K562 (cell line): ENCODE data around the gene BCL2L1. TPM values are rescaled to one million over a fixed set of nuclear protein-coding genes. Genes with fewer than 3 reads are reported as not detected.
A peak's percentile ranks its signal among the peaks of the same experiment; 100 is the strongest.

Experiments
- AFF4 ChIP-seq: sonication (generic); formaldehyde crosslinking; IDR thresholded peaks from 2 replicates; pipeline ENCODE4 v1.8.0; 2023; ENCODE audit warnings: mild to moderate bottlenecking, missing genetic modification reagents
- BDP1 ChIP-seq: IDR thresholded peaks from 3 replicates; pipeline ENCODE4 v1.6.1; 2011; ENCODE audit not compliant: insufficient read length, insufficient read depth
- BRF2 ChIP-seq: IDR thresholded peaks from 3 replicates; pipeline ENCODE4 v1.6.1; 2011; ENCODE audit warnings: borderline replicate concordance, mild to moderate bottlenecking; ENCODE audit not compliant: insufficient read length, insufficient read depth
- CSDE1 ChIP-seq, 2 experiments: fragments of 450-650 bp; IDR thresholded peaks; 2 replicates each; pipeline ENCODE4 v1.6.1; 2016; ENCODE audit warnings: mild to moderate bottlenecking in 1 of 2
- E2F3 ChIP-seq: fragments of 250-450 bp; sonication (Bioruptor Pico); IDR thresholded peaks from 2 replicates; pipeline ENCODE4 v1.4.0; 2020; ENCODE audit warnings: mild to moderate bottlenecking
- FOXK2 ChIP-seq, 2 experiments: fragments of 450-650 bp; IDR thresholded peaks in 1 of 2; conservative IDR thresholded peaks in 1 of 2; 2 replicates each; pipeline ENCODE4 v1.6.1; 2016; ENCODE audit warnings: low read depth in 2 of 2, mild to moderate bottlenecking in 1 of 2
- ILF3 ChIP-seq: fragments of 450-650 bp; IDR thresholded peaks from 2 replicates; pipeline ENCODE4 v1.6.1; 2018; ENCODE audit warnings: antibody characterized with exemption, mild to moderate bottlenecking, moderate library complexity, borderline replicate concordance
- KDM2B ChIP-seq: fragments of 250-450 bp; sonication (Bioruptor Pico); IDR thresholded peaks from 2 replicates; pipeline ENCODE4 v1.8.0; 2021; ENCODE audit warnings: mild to moderate bottlenecking, moderate library complexity
- PHB ChIP-seq: fragments of 250-450 bp; sonication (Bioruptor Pico); IDR thresholded peaks from 2 replicates; pipeline ENCODE4 v1.5.0; 2021
- POLR2H ChIP-seq: IDR thresholded peaks from 2 replicates; pipeline ENCODE4 v1.6.1; 2016; ENCODE audit warnings: missing genetic modification characterization, low read depth, mild to moderate bottlenecking, control low read depth, missing compliant biosample characterization, moderate library complexity
- PREB ChIP-seq: sonication (generic); formaldehyde crosslinking; IDR thresholded peaks from 2 replicates; pipeline ENCODE4 v1.8.1; 2023; ENCODE audit warnings: mild to moderate bottlenecking, missing genetic modification reagents
- SMARCB1 ChIP-seq: IDR thresholded peaks from 2 replicates; pipeline ENCODE4 v1.6.1; 2011; ENCODE audit warnings: improper control_type of control experiment, low read depth; ENCODE audit not compliant: insufficient read length
- TCF3 ChIP-seq: sonication (generic); formaldehyde crosslinking; IDR thresholded peaks from 2 replicates; pipeline ENCODE4 v1.4.0; 2020; ENCODE audit warnings: mild to moderate bottlenecking, missing genetic modification reagents
- THAP7 ChIP-seq: fragments of 250-450 bp; sonication (Bioruptor Pico); IDR thresholded peaks from 2 replicates; pipeline ENCODE4 v1.5.0; 2021
- TOE1 ChIP-seq, 2 experiments: fragments of 450-650 bp in 1 of 2; sonication (generic) in 1 of 2; formaldehyde crosslinking in 1 of 2; IDR thresholded peaks; 2 replicates each; pipeline versions ENCODE4 v1.7.1 to v1.8.0; 2016 to 2022; ENCODE audit warnings: borderline replicate concordance in 2 of 2, mild to moderate bottlenecking in 2 of 2, antibody characterized with exemption in 1 of 2, inconsistent platforms in 1 of 2, low read depth in 1 of 2, missing genetic modification reagents in 1 of 2, moderate library complexity in 1 of 2
- ZBTB34 ChIP-seq: fragments of 250-450 bp; sonication (Bioruptor Pico); IDR thresholded peaks from 2 replicates; pipeline ENCODE4 v1.8.0; 2021; ENCODE audit warnings: mild to moderate bottlenecking, moderate library complexity
- ZC3H4 ChIP-seq: sonication (generic); formaldehyde crosslinking; IDR thresholded peaks from 2 replicates; pipeline ENCODE4 v1.9.0; 2021; ENCODE audit warnings: missing genetic modification reagents, borderline replicate concordance
- ZNF134 ChIP-seq: fragments of 250-450 bp; sonication (Bioruptor Pico); conservative IDR thresholded peaks from 2 replicates; pipeline ENCODE4 v1.4.0; 2020
- ZNF79 ChIP-seq: fragments of 250-450 bp; sonication (Bioruptor Pico); IDR thresholded peaks from 2 replicates; pipeline ENCODE4 v1.4.0; 2020; ENCODE audit warnings: low read depth, mild to moderate bottlenecking, moderate library complexity
- polyA plus RNA-seq, 8 experiments: library from polyadenylated mRNA; depleted of rRNA in 4 of 8; stranded (reverse) in 5 of 8; unstranded in 3 of 8; fragments of >200 nt; fragmentation: Nextera tagmentation in 2 of 8; fragmentation: Illumina TruSeq in 1 of 8; extraction: Ambion mirVana in 2 of 8; extraction: Trizol in 1 of 8; gene quantifications; 2 replicates each; pipeline versions ENCODE4 v1.2.1 to v1.2.3, GENCODE V29; 2011 to 2014; ENCODE audit warnings: inconsistent platforms in 1 of 8, missing spikeins in 1 of 8
- total RNA-seq, 7 experiments: library from RNA; depleted of rRNA in 6 of 7; stranded (reverse); fragments of >200 nt in 6 of 7; fragmentation: Illumina TruSeq in 2 of 7; extraction: Trizol in 2 of 7; gene quantifications; 2 replicates each; pipeline versions ENCODE4 v1.2.1 to v1.2.3, GENCODE V29; 2011 to 2021; ENCODE audit warnings: low replicate concordance in 1 of 7

Gene BCL2L1
- total and polyA plus RNA-seq, 9 of the 15 experiments (the other 6 are each of a cell fraction or from before 2014, with no cell fraction given): 3.3 to 182 (median 120) TPM

- no peak for TF ChIP-seq AFF4 (CRISPR knock-in tag)
- peak; percentile 73; the same call in 1 of the 2 replicates for TF ChIP-seq ZNF79 (CRISPR knock-in tag)
- no peak for TF ChIP-seq ZC3H4 (CRISPR knock-in tag)
- no peak for TF ChIP-seq ZNF134 (CRISPR knock-in tag)
- no peak for TF ChIP-seq ILF3
- TF ChIP-seq KDM2B (CRISPR knock-in tag): no peak
- no peak for TF ChIP-seq ZBTB34 (CRISPR knock-in tag)
- no peak for TF ChIP-seq BRF2
- no peak for TF ChIP-seq PHB (CRISPR knock-in tag)
- no peak for TF ChIP-seq E2F3
- no peak for TF ChIP-seq POLR2H
- TF ChIP-seq TCF3 (CRISPR knock-in tag): no peak
- TF ChIP-seq SMARCB1: no peak
- TF ChIP-seq THAP7 (CRISPR knock-in tag): 0 out of 2 replicates have a peak, but pooled peaks have one; percentile 44
- no peak for TF ChIP-seq BDP1
- TF ChIP-seq CSDE1 (IDR thresholded peaks at IDR 0.05): no peak
- no peak for TF ChIP-seq PREB
- no peak for TF ChIP-seq FOXK2 (conservative IDR thresholded peaks at IDR 0.05 in 1 of 2, IDR thresholded peaks at IDR 0.05 in 1 of 2; ENCODE audit: low read depth in 2 of 2)
- TF ChIP-seq TOE1 (IDR thresholded peaks at IDR 0.05; ENCODE audit: borderline replicate concordance): no peak
- TF ChIP-seq TOE1 (CRISPR knock-in tag; IDR thresholded peaks at IDR 0.05; ENCODE audit: borderline replicate concordance, low read depth): no peak
These were observed 51.3 kb downstream of the BCL2L1 start (continued) for GRCh38 chr20:31671324-31671723.
